T-helper 1 cell (primary cell): ENCODE data around the gene CCT2.

Source experiments
- DNase-seq, 5 donors: peaks; one replicate each; pipeline ENCODE4 v3.0.0-alpha.2; 2012 to 2020

Gene CCT2

DNA sequence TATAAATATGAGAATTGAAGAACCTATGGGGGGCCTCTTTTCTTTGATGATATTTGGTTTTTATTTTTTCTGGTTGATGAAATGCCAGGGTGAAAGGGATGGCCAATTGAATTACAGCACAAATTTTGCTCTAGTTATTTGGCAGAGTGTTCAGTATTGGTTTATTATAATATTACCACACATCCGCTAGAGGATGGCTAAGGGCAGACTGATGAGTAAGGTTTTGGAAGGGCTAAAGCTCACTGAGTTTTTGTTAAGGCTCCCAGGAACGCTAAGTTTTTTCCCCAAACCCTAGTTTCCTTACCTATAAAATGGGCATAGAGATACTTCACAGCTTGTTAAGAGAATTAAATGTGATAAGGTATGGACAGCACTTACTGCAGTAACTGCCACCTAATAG, 59.8 kb downstream of the CCT2 start:
- DNase-seq: no peak

DNA sequence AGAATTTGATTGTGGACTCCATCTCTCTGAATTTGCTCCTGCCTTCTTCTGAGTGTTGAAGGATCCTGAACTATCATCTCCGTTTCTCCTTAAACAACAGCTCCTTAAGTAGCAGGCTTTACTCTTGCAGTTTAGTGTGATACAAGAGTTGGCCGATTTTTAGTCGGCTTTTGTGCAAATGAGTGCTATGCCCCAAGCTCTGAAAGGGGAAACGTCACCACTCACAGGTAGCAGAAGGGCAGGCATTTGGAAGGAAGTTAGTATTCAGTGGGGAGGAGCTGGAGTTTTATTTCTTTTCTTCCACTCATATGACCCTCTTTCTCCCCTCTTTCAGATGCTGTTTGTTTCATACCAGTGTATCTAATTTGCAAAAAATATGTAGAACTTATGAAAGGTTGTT, 61.9 kb downstream of the CCT2 start:
- no peak for DNase-seq

- no peak for DNase-seq
Observed at GRCh38 chr12:69648476-69648875, 63.2 kb downstream of the CCT2 start.

DNA sequence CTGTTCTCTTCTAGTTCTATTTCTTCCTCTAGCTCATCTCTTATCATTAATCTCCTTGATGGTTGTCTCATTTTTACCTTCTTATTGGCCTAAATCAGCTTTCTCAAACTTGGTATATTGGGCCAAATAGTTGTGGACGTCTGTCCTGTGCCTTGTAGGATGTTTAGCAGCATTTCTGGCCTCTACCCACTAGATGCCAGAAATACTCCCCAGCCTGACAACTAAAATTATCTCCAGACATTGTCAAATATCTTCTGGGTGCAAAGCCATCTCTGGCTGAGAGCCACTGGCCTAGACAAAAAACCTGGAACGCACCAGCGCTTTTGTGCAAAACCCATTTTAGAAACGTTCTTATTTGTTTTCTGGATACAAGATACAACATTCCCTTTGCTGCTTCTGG, 64.3 kb downstream of the CCT2 start:
- no peak for DNase-seq
